ENCODE results near the gene UCK2. TPM values are rescaled to one million over a fixed set of nuclear protein-coding genes. Genes with fewer than 3 reads are reported as not detected.

Gene UCK2
- total RNA-seq, 2 experiments from 2014 or later = 0.67 to 0.71 TPM

DNA sequence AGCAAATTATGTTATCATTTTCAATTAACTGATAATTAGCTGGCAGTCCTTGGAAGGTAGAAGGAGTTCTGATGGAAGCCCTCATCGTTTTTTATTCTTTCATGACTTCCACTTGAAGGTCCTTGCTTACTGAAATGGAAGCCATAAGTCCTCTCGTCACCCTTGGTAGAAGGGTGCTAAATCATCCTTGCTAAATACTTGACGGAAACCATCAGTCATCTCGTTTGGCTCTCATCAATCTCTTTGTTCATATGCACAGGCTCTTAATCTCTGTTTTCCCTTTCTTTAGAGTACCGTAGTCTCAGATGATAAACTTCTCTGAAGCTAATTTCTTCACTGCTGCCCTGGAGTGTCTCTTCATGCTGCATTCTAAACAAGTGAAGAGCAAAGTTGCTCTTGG is 34.5 kb downstream of the UCK2 start:
- Histone ChIP-seq H3K4me1 (ENCODE audit: insufficient read depth, low read length) (no peaks in the 10 kb centered on the region), H3K36me3 (ENCODE audit: insufficient read depth, low read length) (no peaks in the 10 kb centered on the region), H3K27me3 (ENCODE audit: control insufficient read depth in 1 of 2, insufficient read depth in 2 of 2, low read length in 2 of 2) (no peaks in the 10 kb centered on the region), H3K9me3 (ENCODE audit: control insufficient read depth in 1 of 2, insufficient read depth in 1 of 2, low read length in 2 of 2) (peaks cover 0 to 4% of the 10 kb centered on the region in 2 experiments), H3K27ac (ENCODE audit: low read depth in 1 of 2, low read length in 2 of 2) (no peak overlapping the region), H3K4me3 (ENCODE audit: low read length) (no peak overlapping the region)
- H3K27me3 Mint-ChIP-seq = no peaks in the 10 kb centered on the region
- peaks cover 4% of the 10 kb centered on the region for H3K4me1 Mint-ChIP-seq (ENCODE audit: low read depth)
- no peaks in the 10 kb centered on the region for H3K9me3 Mint-ChIP-seq
- TF ChIP-seq, protein P1, sequence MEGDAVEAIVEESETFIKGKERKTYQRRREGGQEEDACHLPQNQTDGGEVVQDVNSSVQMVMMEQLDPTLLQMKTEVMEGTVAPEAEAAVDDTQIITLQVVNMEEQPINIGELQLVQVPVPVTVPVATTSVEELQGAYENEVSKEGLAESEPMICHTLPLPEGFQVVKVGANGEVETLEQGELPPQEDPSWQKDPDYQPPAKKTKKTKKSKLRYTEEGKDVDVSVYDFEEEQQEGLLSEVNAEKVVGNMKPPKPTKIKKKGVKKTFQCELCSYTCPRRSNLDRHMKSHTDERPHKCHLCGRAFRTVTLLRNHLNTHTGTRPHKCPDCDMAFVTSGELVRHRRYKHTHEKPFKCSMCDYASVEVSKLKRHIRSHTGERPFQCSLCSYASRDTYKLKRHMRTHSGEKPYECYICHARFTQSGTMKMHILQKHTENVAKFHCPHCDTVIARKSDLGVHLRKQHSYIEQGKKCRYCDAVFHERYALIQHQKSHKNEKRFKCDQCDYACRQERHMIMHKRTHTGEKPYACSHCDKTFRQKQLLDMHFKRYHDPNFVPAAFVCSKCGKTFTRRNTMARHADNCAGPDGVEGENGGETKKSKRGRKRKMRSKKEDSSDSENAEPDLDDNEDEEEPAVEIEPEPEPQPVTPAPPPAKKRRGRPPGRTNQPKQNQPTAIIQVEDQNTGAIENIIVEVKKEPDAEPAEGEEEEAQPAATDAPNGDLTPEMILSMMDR (IDR thresholded peaks at IDR 0.05) = no peak
- no peak overlapping the region for H3K27ac Mint-ChIP-seq
- ChIA-PET CTCF (no interaction called here), POLR2A (no interaction called here)
- DNase-seq (no peak), ATAC-seq (ENCODE audit: poor library complexity) (no peak)
- intact Hi-C loops (cut with DNase I, micrococcal nuclease) = no loop called here
- no peak overlapping the region for H3K4me3 Mint-ChIP-seq
- H3K36me3 Mint-ChIP-seq (ENCODE audit: low read depth) = no peaks in the 10 kb centered on the region

- H3K36me3 Mint-ChIP-seq (ENCODE audit: low read depth) = no peaks in the 10 kb centered on the region
- ChIA-PET CTCF (no interaction called here), POLR2A (interaction anchor here (0.6 kb wide), 1 partner anchor 65 kb away, joined by 3 read pairs; no protein-coding TSS in a partner anchor)
- Histone ChIP-seq H3K4me1 (ENCODE audit: insufficient read depth, low read length) (no peaks in the 10 kb centered on the region), H3K4me3 (ENCODE audit: low read length) (no peak overlapping the region), H3K27ac (ENCODE audit: low read depth in 1 of 2, low read length in 2 of 2) (no peak overlapping the region), H3K27me3 (ENCODE audit: control insufficient read depth in 1 of 2, insufficient read depth in 2 of 2, low read length in 2 of 2) (no peaks in the 10 kb centered on the region), H3K36me3 (ENCODE audit: insufficient read depth, low read length) (no peaks in the 10 kb centered on the region), H3K9me3 (ENCODE audit: control insufficient read depth in 1 of 2, insufficient read depth in 1 of 2, low read length in 2 of 2) (peaks cover 0 to 4% of the 10 kb centered on the region in 2 experiments)
- no peaks in the 10 kb centered on the region for H3K9me3 Mint-ChIP-seq
- H3K27me3 Mint-ChIP-seq = no peaks in the 10 kb centered on the region
- intact Hi-C loops (cut with DNase I, micrococcal nuclease) = no loop called here
- peaks cover 4% of the 10 kb centered on the region for H3K4me1 Mint-ChIP-seq (ENCODE audit: low read depth)
- no peak overlapping the region for H3K27ac Mint-ChIP-seq
- H3K4me3 Mint-ChIP-seq = no peak overlapping the region
- TF ChIP-seq, protein P1 (IDR thresholded peaks at IDR 0.05) = no peak
- no peak for DNase-seq
- no peak for ATAC-seq (ENCODE audit: poor library complexity)
Observed at GRCh38 chr1:165862448-165862847, 35.0 kb downstream of the UCK2 start.

DNA sequence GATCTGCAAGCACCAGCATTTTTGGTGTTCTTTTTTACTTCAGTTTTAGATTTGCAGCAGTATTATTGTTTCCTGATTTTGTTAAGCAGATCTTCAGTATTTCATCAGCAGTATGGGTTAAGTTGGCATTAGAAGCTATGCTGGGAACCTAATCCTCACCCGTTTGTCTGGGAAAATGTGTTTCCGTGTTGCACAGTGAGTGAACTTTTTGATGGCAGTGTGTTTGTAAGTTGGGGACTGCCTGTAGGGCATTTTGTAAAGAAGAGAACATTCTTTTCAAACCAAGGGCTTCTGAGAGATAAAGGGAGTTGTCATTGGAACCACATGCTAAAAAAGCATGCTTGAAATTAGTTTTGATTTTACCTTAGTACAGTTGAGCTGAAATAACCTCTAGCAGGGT is 35.9 kb downstream of the UCK2 start:
- no peaks in the 10 kb centered on the region for H3K4me1 ChIP-seq (ENCODE audit: insufficient read depth, low read length)
- ChIA-PET CTCF (no interaction called here), POLR2A (no interaction called here)
- no peaks in the 10 kb centered on the region for H3K36me3 Mint-ChIP-seq (ENCODE audit: low read depth)
- no peaks in the 10 kb centered on the region for H3K27me3 Mint-ChIP-seq
- ATAC-seq (ENCODE audit: poor library complexity) = no peak
- peaks cover 0 to 4% of the 10 kb centered on the region in 2 experiments for H3K9me3 ChIP-seq (ENCODE audit: control insufficient read depth in 1 of 2, insufficient read depth in 1 of 2, low read length in 2 of 2)
- intact Hi-C loops (cut with DNase I, micrococcal nuclease) = no loop called here
- no peaks in the 10 kb centered on the region for H3K27me3 ChIP-seq (ENCODE audit: control insufficient read depth in 1 of 2, insufficient read depth in 2 of 2, low read length in 2 of 2)
- no peak overlapping the region for H3K27ac ChIP-seq (ENCODE audit: low read depth in 1 of 2, low read length in 2 of 2)
- H3K27ac Mint-ChIP-seq = no peak overlapping the region
- no peak for DNase-seq
- no peak overlapping the region for H3K4me3 Mint-ChIP-seq
- H3K9me3 Mint-ChIP-seq = no peaks in the 10 kb centered on the region
- TF ChIP-seq, protein P1 (IDR thresholded peaks at IDR 0.05) = no peak
- no peak overlapping the region for H3K4me3 ChIP-seq (ENCODE audit: low read length)
- no peaks in the 10 kb centered on the region for H3K36me3 ChIP-seq (ENCODE audit: insufficient read depth, low read length)
- peaks cover 4% of the 10 kb centered on the region for H3K4me1 Mint-ChIP-seq (ENCODE audit: low read depth)

All from CD4-positive, alpha-beta T cell (primary cell).